Measurements from ENCODE around the gene ULK3.
A peak's percentile ranks its signal among the peaks of the same experiment; 100 is the strongest.

ULK3 gene

GRCh38 chr15:74855857-74856256, 12.9 kb upstream of the ULK3 start:
- CTCF ChIA-PET, result interaction anchor here (0.6 to 2.4 kb wide), 4 partner anchors 8 to 368 kb away, joined by 3 to 10 read pairs (median 4); no protein-coding TSS in a partner anchor
- Histone ChIP-seq H3K27ac (ENCODE audit: extremely low read depth, low read depth, low read length) (no peak overlapping the region), H3K4me1 (ENCODE audit: control insufficient read depth, insufficient read depth, low read length) (peaks cover 14% of the 10 kb centered on the region), H3K36me3 (ENCODE audit: control insufficient read depth in 2 of 2, insufficient read depth in 1 of 2, low read length in 2 of 2) (peaks cover 4 to 38% of the 10 kb centered on the region in 2 experiments), H3K4me3 (ENCODE audit: low read depth, low read length) (no peak overlapping the region), H3K9me3 (ENCODE audit: control insufficient read depth, insufficient read depth, low read depth, low read length) (no peaks in the 10 kb centered on the region)
- POLR2A ChIA-PET, result interaction anchor here (0.7 to 2.1 kb wide), 2 partner anchors 51 to 192 kb away, joined by 5 to 10 read pairs; partner anchors contain the start of gene FAM219B
- TF ChIP-seq WT1 (tag by site-specific recombination; IDR thresholded peaks at IDR 0.05), result no peak
- no peak for TF ChIP-seq ZNF433 (tag by site-specific recombination; IDR thresholded peaks at IDR 0.05; ENCODE audit: low read depth)
- no peak for TF ChIP-seq ZBTB48 (tag by site-specific recombination; IDR thresholded peaks at IDR 0.05)
- TF ChIP-seq ZNF341 (tag by site-specific recombination; IDR thresholded peaks at IDR 0.05; ENCODE audit: low read depth), result peak; percentile 85
- TF ChIP-seq ZIC2 (tag by site-specific recombination; IDR thresholded peaks at IDR 0.05), result peak; percentile 76

- Histone ChIP-seq H3K4me1 (ENCODE audit: control insufficient read depth, insufficient read depth, low read length) (peaks cover 12% of the 10 kb centered on the region), H3K36me3 (ENCODE audit: control insufficient read depth in 2 of 2, insufficient read depth in 1 of 2, low read length in 2 of 2) (peaks cover 12 to 51% of the 10 kb centered on the region in 2 experiments), H3K27ac (ENCODE audit: extremely low read depth, low read depth, low read length) (no peak overlapping the region), H3K9me3 (ENCODE audit: control insufficient read depth, insufficient read depth, low read depth, low read length) (no peaks in the 10 kb centered on the region), H3K4me3 (ENCODE audit: low read depth, low read length) (no peak overlapping the region)
- no peak for TF ChIP-seq ZNF837 (tag by site-specific recombination; IDR thresholded peaks at IDR 0.05)
- ChIA-PET CTCF (interaction anchor here (0.6 to 1.0 kb wide), 2 partner anchors 79 to 84 kb away, joined by 3 to 4 read pairs; no protein-coding TSS in a partner anchor), POLR2A (interaction anchor here (2.1 kb wide), 1 partner anchor 52 kb away, joined by 5 read pairs; the partner anchor contains the start of gene FAM219B)
These were observed 11.6 kb upstream of the ULK3 start for GRCh38 chr15:74854453-74855022.

- peaks cover under 1% of the 10 kb centered on the region for H3K4me1 ChIP-seq (ENCODE audit: control insufficient read depth, insufficient read depth, low read length)
- POLR2A ChIA-PET, result no interaction called here
- no peaks in the 10 kb centered on the region for H3K9me3 ChIP-seq (ENCODE audit: control insufficient read depth, insufficient read depth, low read depth, low read length)
- no peak overlapping the region; the same call in 1 of the 2 replicates for H3K27ac ChIP-seq (ENCODE audit: extremely low read depth, low read depth, low read length)
- peaks cover 26 to 71% of the 10 kb centered on the region in 2 experiments for H3K36me3 ChIP-seq (ENCODE audit: control insufficient read depth in 2 of 2, insufficient read depth in 1 of 2, low read length in 2 of 2)
- peak; percentile 89 for TF ChIP-seq ZNF600 (tag by site-specific recombination; IDR thresholded peaks at IDR 0.05)
- TF ChIP-seq ZNF530 (tag by site-specific recombination; IDR thresholded peaks at IDR 0.05; ENCODE audit: low read depth), result no peak
- TF ChIP-seq GLI2 (tag by site-specific recombination; IDR thresholded peaks at IDR 0.05; ENCODE audit: borderline replicate concordance, low read depth), result no peak
- TF ChIP-seq ZXDB (tag by site-specific recombination; IDR thresholded peaks at IDR 0.05), result no peak
- no peak for TF ChIP-seq ZNF776 (tag by site-specific recombination; IDR thresholded peaks at IDR 0.05; ENCODE audit: borderline replicate concordance)
- no peak for TF ChIP-seq KLF9 (tag by site-specific recombination; IDR thresholded peaks at IDR 0.05; ENCODE audit: low read depth)
- no peak overlapping the region for H3K4me3 ChIP-seq (ENCODE audit: low read depth, low read length)
- CTCF ChIA-PET, result interaction anchor here (0.6 to 1.3 kb wide), 2 partner anchors 52 to 136 kb away, joined by 3 read pairs; no protein-coding TSS in a partner anchor
These were observed 9.0 kb upstream of the ULK3 start for GRCh38 chr15:74851960-74852359.

DNA sequence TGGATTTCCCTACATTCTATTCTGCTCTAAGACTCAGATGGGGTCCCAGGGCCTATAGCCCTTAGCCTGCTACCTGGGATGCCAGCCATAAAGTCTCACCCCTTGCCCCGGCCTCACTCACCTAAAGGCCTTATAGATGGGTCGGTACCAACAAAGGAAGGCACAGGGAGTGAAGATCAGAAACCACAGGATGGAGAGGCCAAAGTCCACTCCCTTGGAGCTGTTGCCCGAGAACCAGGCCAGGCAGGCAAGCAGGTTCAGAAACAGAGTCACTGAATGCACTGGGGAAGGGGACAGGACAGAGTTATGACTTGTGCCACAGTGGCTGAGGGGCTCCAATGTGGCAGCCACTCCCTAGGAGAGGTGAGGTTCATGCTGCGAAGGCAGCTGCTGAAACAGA, 7.4 kb upstream of the ULK3 start:
- Histone ChIP-seq H3K9me3 (ENCODE audit: control insufficient read depth, insufficient read depth, low read depth, low read length) (no peaks in the 10 kb centered on the region), H3K4me1 (ENCODE audit: control insufficient read depth, insufficient read depth, low read length) (no peaks in the 10 kb centered on the region), H3K4me3 (ENCODE audit: low read depth, low read length) (no peak overlapping the region), H3K36me3 (ENCODE audit: control insufficient read depth in 2 of 2, insufficient read depth in 1 of 2, low read length in 2 of 2) (peaks cover 26 to 75% of the 10 kb centered on the region in 2 experiments), H3K27ac (ENCODE audit: extremely low read depth, low read depth, low read length) (no peak overlapping the region)
- ChIA-PET CTCF (interaction anchor here (0.7 to 2.1 kb wide), 2 partner anchors 51 to 63 kb away, joined by 3 to 7 read pairs; no protein-coding TSS in a partner anchor), POLR2A (interaction anchor here (0.6 kb wide), 1 partner anchor 16 kb away, joined by 5 read pairs; no protein-coding TSS in a partner anchor)
- TF ChIP-seq ZNF433 (tag by site-specific recombination; IDR thresholded peaks at IDR 0.05; ENCODE audit: low read depth), result no peak
- TF ChIP-seq KLF9 (tag by site-specific recombination; IDR thresholded peaks at IDR 0.05; ENCODE audit: low read depth), result no peak
- no peak for TF ChIP-seq ZNF843 (tag by site-specific recombination; IDR thresholded peaks at IDR 0.05)
- TF ChIP-seq GFI1B (tag by site-specific recombination; IDR thresholded peaks at IDR 0.05), result no peak
- no peak for TF ChIP-seq ZNF654 (tag by site-specific recombination; IDR thresholded peaks at IDR 0.05; ENCODE audit: low read depth)
- no peak for TF ChIP-seq ZNF561 (tag by site-specific recombination; IDR thresholded peaks at IDR 0.05; ENCODE audit: borderline replicate concordance)
- no peak for TF ChIP-seq ZNF146 (tag by site-specific recombination; IDR thresholded peaks at IDR 0.05)
- no peak for TF ChIP-seq BCL11B (tag by site-specific recombination; IDR thresholded peaks at IDR 0.05; ENCODE audit: low read depth)
- no peak for TF ChIP-seq PRDM6 (tag by site-specific recombination; IDR thresholded peaks at IDR 0.05)
- no peak for TF ChIP-seq ZNF624 (tag by site-specific recombination; IDR thresholded peaks at IDR 0.05)
- no peak for TF ChIP-seq ZNF221 (tag by site-specific recombination; IDR thresholded peaks at IDR 0.05; ENCODE audit: borderline replicate concordance)
- no peak for TF ChIP-seq ZSCAN18 (tag by site-specific recombination; IDR thresholded peaks at IDR 0.05)
- TF ChIP-seq ZNF416 (tag by site-specific recombination; IDR thresholded peaks at IDR 0.05), result no peak
- no peak for TF ChIP-seq OVOL3 (tag by site-specific recombination; IDR thresholded peaks at IDR 0.05)
- TF ChIP-seq ZNF10 (tag by site-specific recombination; IDR thresholded peaks at IDR 0.05), result no peak
